NCI-H2227 (cell line): ENCODE data around the gene RAPH1.
"Not testable (repeated sequence)": the region's sequence is repeated elsewhere in the genome, so short reads cannot be mapped to it uniquely, and the experiment has no call there.

Source experiments
- DNase-seq: peaks from one replicate; lab custom pipeline; 2025; ENCODE audit not compliant: unreplicated experiment; lab: John Stamatoyannopoulos, UW

Gene RAPH1

GRCh38 chr2:203372706-203373105, 162.4 kb downstream of the RAPH1 start:
- not testable (repeated sequence) for DNase-seq

DNA sequence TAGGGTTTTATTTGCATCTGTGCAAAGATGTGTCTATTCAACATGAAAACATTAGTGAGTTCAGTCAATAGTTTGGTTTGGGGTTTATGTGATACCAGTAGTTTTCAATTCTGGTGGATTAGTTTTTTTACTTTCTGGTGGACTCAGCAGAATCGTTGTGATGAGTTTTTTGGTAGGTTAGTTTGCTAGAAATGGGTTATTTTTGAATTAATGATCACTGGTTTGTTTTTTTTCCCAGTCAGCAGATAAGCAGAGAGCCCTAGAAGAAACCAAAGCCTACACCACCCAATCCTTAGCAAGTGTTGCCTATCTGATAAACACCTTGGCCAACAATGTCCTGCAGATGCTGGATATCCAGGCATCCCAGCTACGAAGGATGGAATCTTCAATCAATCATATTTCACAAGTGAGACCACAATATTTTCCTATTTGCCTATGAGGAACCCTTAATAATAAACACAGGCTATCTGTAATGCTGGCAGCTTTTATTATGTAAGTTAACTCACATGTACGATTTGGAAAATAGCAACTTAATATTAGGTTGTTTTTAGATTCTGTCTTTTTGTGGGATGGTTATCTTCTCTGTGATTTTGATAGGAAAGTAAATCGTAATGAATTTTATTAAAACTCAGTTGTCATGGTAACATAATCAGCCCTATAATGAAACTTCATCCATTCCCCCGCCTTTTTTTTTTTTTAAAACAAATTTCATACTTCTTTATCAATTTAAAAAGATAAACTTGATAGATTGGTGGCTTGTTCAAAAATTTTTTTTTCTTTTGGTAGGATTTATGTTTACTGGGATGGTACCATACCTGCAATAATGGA, 168.2 kb downstream of the RAPH1 start:
- no peak for DNase-seq

GRCh38 chr2:203361922-203362321, 173.2 kb downstream of the RAPH1 start:
- no peak for DNase-seq

- DNase-seq, result no peak
Observed at GRCh38 chr2:203361495-203361894, 173.6 kb downstream of the RAPH1 start.

DNA sequence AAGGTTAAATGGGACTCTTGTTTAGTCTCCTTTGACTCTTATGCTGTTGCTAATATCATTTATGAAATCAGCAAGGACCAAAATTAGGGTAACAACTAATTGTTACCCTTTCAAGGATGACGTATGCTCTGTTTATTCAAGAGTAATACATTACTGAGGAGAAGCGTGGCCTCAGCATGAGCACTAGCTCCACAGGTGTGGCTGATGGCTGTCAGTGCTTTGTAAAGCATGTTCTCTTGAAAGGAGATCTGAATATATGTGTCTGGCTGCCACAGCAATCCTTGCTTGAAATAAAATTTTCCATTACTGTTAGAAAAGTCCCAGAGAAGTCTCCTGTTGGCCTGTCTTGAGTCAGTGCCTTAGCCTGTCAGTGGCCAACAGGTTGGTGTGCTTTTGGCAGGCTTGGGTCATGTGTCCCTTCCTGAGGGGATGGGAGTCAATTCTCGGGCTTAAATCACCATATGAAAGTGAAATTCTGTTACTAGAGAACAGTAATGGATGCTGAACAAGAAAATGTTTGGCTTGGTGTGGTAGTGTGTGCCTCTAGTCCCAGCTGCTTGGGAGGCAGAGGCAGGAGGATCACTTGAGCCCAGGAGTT, 174.2 kb downstream of the RAPH1 start:
- DNase-seq, result no peak

- DNase-seq, result no peak
Observed at GRCh38 chr2:203359450-203359849, 175.7 kb downstream of the RAPH1 start.

GRCh38 chr2:203354966-203355365, 180.1 kb downstream of the RAPH1 start:
- no peak for DNase-seq

- DNase-seq, result no peak
Observed at GRCh38 chr2:203352604-203353255, 182.4 kb downstream of the RAPH1 start.

DNA sequence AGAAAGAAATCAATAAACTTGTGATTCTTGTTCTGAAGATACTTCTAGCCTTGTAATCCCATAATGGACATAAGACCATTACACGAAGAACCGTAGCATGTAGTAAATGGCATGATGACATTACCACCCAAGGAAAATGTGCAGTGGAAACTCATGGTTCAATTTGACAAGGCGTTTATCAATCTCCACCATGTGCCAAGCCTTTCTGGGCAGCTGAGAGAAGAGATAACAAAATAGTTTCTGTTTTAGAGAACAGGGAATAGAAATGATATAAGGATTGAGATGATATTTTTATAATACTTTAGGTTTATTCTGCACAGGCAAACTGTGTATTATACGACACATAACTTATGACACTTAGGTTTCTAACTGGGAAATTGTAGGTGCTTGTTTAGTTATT, 187.7 kb downstream of the RAPH1 start:
- DNase-seq, result no peak

DNA sequence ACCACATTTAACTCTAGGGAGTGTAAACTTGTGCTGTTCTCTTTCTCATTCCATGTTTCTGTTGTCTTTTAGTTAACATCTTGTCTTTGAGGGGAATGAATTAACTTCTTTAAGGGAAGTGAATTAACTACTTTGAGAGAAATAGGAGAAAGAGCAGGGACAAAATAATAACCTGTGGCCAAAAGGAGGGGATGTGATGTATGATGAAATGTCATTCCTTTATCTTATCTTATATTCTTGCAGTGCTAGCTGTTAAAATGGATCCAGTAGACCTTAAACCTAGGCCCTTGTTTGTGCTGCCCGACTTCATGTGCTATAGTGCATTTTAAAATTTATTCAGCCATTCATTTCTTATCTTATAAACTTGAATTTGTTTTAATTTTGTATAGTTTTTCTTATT, 188.5 kb downstream of the RAPH1 start:
- DNase-seq, result no peak

DNA sequence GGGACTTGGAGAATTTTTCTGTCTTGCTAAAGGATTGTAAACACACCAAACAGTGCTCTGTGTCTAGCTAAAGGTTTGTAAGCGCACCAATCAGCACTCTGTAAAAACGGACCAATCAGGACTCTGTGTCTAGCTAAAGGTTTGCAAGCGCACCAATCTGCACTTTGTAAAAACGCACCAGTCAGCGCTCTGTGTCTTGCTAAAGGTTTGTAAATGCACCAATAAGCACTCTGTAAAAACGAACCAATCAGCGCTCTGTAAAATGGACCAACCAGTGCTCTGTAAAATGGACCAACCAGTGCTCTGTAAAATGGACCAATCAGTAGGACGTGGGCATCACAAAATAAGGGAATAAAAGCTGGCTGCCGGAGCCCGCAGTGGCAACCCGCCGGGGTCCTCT, 190.4 kb downstream of the RAPH1 start:
- DNase-seq, result no peak
